ENCODE data around the gene NEURL1B.

Gene NEURL1B

DNA sequence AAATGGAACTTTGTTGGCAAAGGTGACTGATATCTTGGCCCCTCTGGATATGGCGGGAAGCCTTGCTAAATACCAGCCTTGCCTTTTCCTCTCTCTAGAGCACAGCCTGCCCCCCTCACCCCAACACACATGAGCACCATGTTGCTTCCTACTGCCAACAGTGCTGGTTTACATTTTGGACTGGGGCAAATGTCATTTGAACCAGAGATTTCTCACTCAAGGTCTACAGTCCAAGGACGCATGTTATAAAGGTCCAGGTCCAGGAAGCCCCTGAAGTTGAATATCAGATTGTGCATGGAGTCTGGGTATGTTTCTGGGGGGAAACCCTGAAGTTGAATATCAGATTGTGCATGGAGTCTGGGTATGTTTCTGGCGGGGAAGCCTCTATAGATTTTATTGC lies 19.9 kb downstream of the NEURL1B start:
- CTCF ChIA-PET = no interaction called here

DNA sequence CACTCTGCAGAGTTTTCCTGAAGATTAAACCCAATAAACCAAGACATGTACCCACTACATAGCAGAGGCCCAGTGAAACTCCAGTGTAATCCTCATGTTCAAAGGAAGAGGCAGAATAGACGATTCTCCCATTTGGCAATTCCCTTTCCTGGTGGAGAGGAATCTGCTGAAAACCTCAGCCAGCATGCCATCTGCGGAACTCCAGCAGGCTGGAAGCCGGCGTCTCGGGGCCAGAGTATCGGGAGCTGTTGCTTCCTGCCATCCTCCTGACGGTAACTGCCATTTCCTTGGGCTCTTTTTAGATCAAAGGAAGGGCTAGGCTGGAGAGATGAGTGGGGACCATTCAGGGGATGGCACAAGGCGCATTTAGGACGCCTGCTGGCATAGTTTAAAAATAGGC lies 20.5 kb downstream of the NEURL1B start:
- POLR2A ChIA-PET = no interaction called here
- TF ChIP-seq, protein P1, sequence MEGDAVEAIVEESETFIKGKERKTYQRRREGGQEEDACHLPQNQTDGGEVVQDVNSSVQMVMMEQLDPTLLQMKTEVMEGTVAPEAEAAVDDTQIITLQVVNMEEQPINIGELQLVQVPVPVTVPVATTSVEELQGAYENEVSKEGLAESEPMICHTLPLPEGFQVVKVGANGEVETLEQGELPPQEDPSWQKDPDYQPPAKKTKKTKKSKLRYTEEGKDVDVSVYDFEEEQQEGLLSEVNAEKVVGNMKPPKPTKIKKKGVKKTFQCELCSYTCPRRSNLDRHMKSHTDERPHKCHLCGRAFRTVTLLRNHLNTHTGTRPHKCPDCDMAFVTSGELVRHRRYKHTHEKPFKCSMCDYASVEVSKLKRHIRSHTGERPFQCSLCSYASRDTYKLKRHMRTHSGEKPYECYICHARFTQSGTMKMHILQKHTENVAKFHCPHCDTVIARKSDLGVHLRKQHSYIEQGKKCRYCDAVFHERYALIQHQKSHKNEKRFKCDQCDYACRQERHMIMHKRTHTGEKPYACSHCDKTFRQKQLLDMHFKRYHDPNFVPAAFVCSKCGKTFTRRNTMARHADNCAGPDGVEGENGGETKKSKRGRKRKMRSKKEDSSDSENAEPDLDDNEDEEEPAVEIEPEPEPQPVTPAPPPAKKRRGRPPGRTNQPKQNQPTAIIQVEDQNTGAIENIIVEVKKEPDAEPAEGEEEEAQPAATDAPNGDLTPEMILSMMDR (IDR thresholded peaks at IDR 0.05; ENCODE audit: control extremely low read depth, extremely low read depth, low read depth, missing control alignments) = no peak
- CTCF ChIA-PET = interaction anchor here (1.3 kb wide), 1 partner anchor 35 kb away, joined by 4 read pairs; no protein-coding TSS in a partner anchor

More for the DNA sequence above, 19.9 kb downstream of the NEURL1B start:
- POLR2A ChIA-PET = no interaction called here
- TF ChIP-seq, protein P1 (IDR thresholded peaks at IDR 0.05; ENCODE audit: control extremely low read depth, extremely low read depth, low read depth, missing control alignments) = no peak
- DNase-seq (ENCODE audit: extremely low spot score) = no peak

DNA sequence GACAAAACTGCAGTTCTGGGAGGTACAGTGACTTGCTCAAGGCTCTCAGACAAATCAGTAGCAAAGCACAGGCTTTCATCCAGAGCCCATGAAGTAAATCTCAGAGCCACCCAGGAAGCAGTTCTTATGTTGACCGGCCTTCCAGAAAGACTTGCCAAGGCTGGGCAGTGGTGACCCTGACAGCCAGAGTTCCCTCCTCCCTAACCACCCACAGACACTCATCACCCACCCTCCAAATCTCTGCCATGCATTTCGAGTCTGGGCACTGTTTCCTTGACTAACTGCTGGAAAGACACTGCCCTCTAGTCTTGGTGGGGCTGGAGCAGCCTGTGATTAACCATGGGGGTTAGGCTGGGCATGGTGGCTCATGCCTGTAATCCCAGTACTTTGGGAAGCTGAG lies 21.5 kb downstream of the NEURL1B start:
- TF ChIP-seq, protein P1 (IDR thresholded peaks at IDR 0.05; ENCODE audit: control extremely low read depth, extremely low read depth, low read depth, missing control alignments) = no peak
- POLR2A ChIA-PET = no interaction called here
- DNase-seq (ENCODE audit: extremely low spot score) = no peak
- CTCF ChIA-PET = interaction anchor here (1.3 kb wide), 1 partner anchor 34 kb away, joined by 4 read pairs; no protein-coding TSS in a partner anchor

More for the DNA sequence above, 20.5 kb downstream of the NEURL1B start:
- no peak for DNase-seq (ENCODE audit: extremely low spot score)

DNA sequence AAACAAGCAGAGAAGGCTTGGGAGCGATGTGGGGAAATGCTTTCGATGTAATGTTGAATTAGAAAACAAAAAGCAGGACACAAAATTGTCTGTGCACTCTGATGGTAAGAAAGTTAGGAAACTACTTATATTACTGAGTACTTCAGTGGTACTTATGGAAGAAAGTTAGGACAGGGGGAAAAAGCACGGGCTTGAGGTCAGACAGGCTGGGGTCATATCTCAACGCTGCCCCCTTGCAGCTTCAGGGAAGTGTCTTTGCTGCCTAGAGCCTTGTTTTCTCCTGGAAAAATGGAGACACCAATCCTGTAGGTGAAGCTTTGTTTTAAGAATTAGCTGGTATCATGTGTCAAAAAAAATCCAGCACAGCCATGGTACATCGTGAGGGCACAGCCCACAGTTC lies 23.0 kb downstream of the NEURL1B start:
- TF ChIP-seq, protein P1 (IDR thresholded peaks at IDR 0.05; ENCODE audit: control extremely low read depth, extremely low read depth, low read depth, missing control alignments) = no peak
- ChIA-PET POLR2A (no interaction called here), CTCF (no interaction called here)
- no peak for DNase-seq (ENCODE audit: extremely low spot score)

DNA sequence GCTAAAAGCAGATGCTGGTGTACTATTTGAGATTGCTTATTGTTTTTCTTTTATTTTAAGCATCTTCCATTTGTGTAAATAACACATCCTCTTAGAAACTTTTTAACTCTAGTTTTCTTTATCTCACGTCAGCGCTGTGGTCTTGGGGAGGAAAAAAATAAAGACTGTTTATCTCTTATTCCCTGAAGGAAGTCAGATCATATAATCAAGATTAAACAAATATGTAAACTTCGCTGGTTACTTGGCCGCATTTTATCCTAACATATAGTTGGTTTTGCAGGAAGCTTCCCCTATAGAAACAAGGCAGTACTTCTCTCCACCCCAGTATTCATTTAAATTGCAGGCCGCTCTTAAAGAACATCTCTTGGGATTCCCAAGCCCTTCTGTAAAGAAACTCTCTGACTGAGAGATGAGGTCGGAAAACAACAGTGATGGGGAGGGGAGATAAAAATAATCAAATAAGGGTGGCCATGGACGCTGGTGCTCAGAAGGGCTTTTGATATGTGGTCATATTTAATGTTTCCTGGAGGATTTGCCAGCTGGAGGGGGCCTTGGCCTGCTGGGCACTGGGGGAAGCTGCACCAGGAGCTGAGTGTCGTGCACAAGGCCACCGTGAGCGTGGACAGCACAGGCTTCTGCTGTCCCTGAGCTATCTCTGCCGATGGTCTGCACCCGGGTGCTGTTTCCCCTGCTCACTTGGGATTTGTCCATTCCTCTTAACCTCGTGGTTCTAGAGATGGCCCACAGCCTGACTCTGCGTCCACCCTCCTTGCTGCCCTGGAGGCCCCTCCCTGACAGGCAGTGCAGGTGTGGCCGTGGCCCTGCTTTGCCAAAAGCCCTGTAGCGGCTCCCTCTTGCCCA lies 23.8 kb downstream of the NEURL1B start:
- CTCF ChIA-PET = interaction anchor here (0.8 to 2.3 kb wide), 3 partner anchors 32 to 50 kb away, joined by 3 to 8 read pairs (median 3); no protein-coding TSS in a partner anchor
- no peak for DNase-seq (ENCODE audit: extremely low spot score)
- POLR2A ChIA-PET = no interaction called here
- TF ChIP-seq, protein P1 (IDR thresholded peaks at IDR 0.05; ENCODE audit: control extremely low read depth, extremely low read depth, low read depth, missing control alignments) = no peak

DNA sequence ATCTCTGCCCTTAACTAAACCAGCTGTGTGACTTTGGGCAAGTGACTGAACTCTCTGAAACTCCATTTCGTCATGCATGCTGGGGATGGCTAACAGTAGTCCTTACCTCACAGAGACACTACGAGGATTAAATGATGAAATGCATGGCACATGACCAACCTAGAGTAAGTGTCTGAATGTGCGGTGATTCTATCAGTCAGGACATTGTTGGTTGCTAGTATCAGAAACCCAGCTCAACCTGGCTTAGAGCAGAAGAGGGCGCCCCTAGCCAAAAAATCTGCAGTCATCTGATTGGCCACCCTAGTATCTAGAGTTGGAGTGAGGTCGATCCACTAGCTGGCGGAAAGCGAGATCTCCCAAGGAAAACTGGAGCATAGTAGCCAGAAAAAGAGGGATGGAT lies 25.2 kb downstream of the NEURL1B start:
- no peak for DNase-seq (ENCODE audit: extremely low spot score)
- POLR2A ChIA-PET = no interaction called here
- TF ChIP-seq, protein P1 (IDR thresholded peaks at IDR 0.05; ENCODE audit: control extremely low read depth, extremely low read depth, low read depth, missing control alignments) = peak; percentile 3
- CTCF ChIA-PET = interaction anchor here (0.8 to 2.3 kb wide), 4 partner anchors 32 to 215 kb away, joined by 3 to 8 read pairs (median 3); no protein-coding TSS in a partner anchor
